ENCODE results near the gene LAMTOR2. TPM values are rescaled to one million over a fixed set of nuclear protein-coding genes. Genes with fewer than 3 reads are reported as not detected.

Gene LAMTOR2
- total RNA-seq, 2 experiments from 2014 or later = 26.1 to 50.3 TPM

- POLR2A ChIA-PET = no interaction called here
- CTCF ChIA-PET = interaction anchor here (2.7 to 29.4 kb wide), 2 partner anchors 10 to 39 kb away, joined by 9 to 929 read pairs; partner anchors contain the start of gene LMNA
- Mint-ChIP-seq H3K4me1 (peaks cover 9% of the 10 kb centered on the region), H3K9me3 (ENCODE audit: low read depth) (no peaks in the 10 kb centered on the region), H3K27me3 (peaks cover 24% of the 10 kb centered on the region), H3K36me3 (ENCODE audit: low read depth) (no peaks in the 10 kb centered on the region), H3K4me3 (no peak overlapping the region), H3K27ac (no peak overlapping the region)
- DNase-seq = no peak
- no peak for ATAC-seq
- intact Hi-C loops (cut with DNase I, micrococcal nuclease) = no loop called here
These were observed 31.7 kb downstream of the LAMTOR2 start for GRCh38 chr1:156086256-156086662.

GRCh38 chr1:156089704-156090103 is 35.1 kb downstream of the LAMTOR2 start:
- CTCF ChIA-PET = interaction anchor here (0.7 to 29.4 kb wide), 8 partner anchors 36 to 587 kb away, joined by 3 to 929 read pairs (median 4); partner anchors contain the start of gene LMNA
- ATAC-seq (no peak), DNase-seq (no peak)
- no peaks in the 10 kb centered on the region for H3K9me3 Mint-ChIP-seq (ENCODE audit: low read depth)
- peaks cover 17% of the 10 kb centered on the region for H3K27me3 Mint-ChIP-seq
- H3K36me3 Mint-ChIP-seq (ENCODE audit: low read depth) = no peaks in the 10 kb centered on the region
- no peak overlapping the region for H3K27ac Mint-ChIP-seq
- H3K4me1 Mint-ChIP-seq = peaks cover 4% of the 10 kb centered on the region
- POLR2A ChIA-PET = no interaction called here
- intact Hi-C loops (cut with DNase I, micrococcal nuclease) = loop anchor here (1.0 kb wide), 3 partner anchors 41 to 230 kb away; no protein-coding TSS in a partner anchor
- H3K4me3 Mint-ChIP-seq = no peak overlapping the region

- Mint-ChIP-seq H3K27me3 (peaks cover 17% of the 10 kb centered on the region), H3K4me1 (peaks cover 7% of the 10 kb centered on the region), H3K27ac (no peak overlapping the region), H3K9me3 (ENCODE audit: low read depth) (no peaks in the 10 kb centered on the region), H3K36me3 (ENCODE audit: low read depth) (no peaks in the 10 kb centered on the region), H3K4me3 (no peak overlapping the region)
- intact Hi-C loops (cut with DNase I, micrococcal nuclease) = loop anchor here (1.0 kb wide), 3 partner anchors 40 to 229 kb away; no protein-coding TSS in a partner anchor
- CTCF ChIA-PET = interaction anchor here (0.5 to 29.4 kb wide), 17 partner anchors 10 to 587 kb away, joined by 3 to 929 read pairs (median 4); partner anchors contain the start of gene LMNA
- ATAC-seq (peak; percentile 13), DNase-seq (no peak)
- POLR2A ChIA-PET = interaction anchor here (1.5 kb wide), 1 partner anchor 128 kb away, joined by 4 read pairs; no protein-coding TSS in a partner anchor
These were observed 35.7 kb downstream of the LAMTOR2 start for GRCh38 chr1:156090138-156090839.

- no peaks in the 10 kb centered on the region for H3K9me3 Mint-ChIP-seq (ENCODE audit: low read depth)
- intact Hi-C loops (cut with DNase I, micrococcal nuclease) = loop anchor here (1.0 kb wide), 3 partner anchors 39 to 228 kb away; no protein-coding TSS in a partner anchor
- DNase-seq (peak; percentile 95), ATAC-seq (peak; percentile 95)
- CTCF ChIA-PET = interaction anchor here (0.5 to 29.4 kb wide), 19 partner anchors 8 to 192 kb away, joined by 3 to 929 read pairs (median 3); partner anchors contain the start of gene LMNA
- peaks cover 16% of the 10 kb centered on the region for H3K27me3 Mint-ChIP-seq
- H3K27ac Mint-ChIP-seq = no peak overlapping the region
- H3K36me3 Mint-ChIP-seq (ENCODE audit: low read depth) = no peaks in the 10 kb centered on the region
- POLR2A ChIA-PET = interaction anchor here (0.6 to 1.5 kb wide), 2 partner anchors 38 to 127 kb away, joined by 3 to 4 read pairs; no protein-coding TSS in a partner anchor
- no peak overlapping the region for H3K4me3 Mint-ChIP-seq
- peaks cover 13% of the 10 kb centered on the region for H3K4me1 Mint-ChIP-seq
These were observed 36.2 kb downstream of the LAMTOR2 start for GRCh38 chr1:156090840-156091188.

DNA sequence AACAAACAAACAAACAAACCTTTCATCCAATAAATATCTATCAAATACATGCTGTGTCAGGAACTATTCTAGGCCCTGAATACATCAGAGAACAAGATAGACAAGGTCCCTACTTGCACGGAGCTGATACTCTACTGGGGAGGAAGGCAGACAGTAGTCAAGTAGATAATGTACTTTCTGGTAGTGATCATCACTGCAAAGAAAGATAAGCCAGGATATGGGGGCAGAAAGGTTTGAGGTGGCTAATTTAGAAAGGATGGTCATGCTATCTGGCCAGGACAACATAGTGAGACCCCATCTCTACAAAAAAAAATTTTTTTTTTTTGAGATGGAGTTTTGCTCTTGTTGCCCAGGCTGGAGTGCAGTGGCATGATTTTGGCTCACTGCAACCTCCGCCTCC is 37.0 kb downstream of the LAMTOR2 start:
- H3K4me3 Mint-ChIP-seq = no peak overlapping the region
- no peak for ATAC-seq
- H3K36me3 Mint-ChIP-seq (ENCODE audit: low read depth) = no peaks in the 10 kb centered on the region
- H3K27me3 Mint-ChIP-seq = peaks cover 12% of the 10 kb centered on the region
- no peak for DNase-seq
- ChIA-PET CTCF (interaction anchor here (0.6 to 29.4 kb wide), 7 partner anchors 34 to 211 kb away, joined by 3 to 929 read pairs (median 4); partner anchors contain the start of gene LMNA), POLR2A (interaction anchor here (0.6 to 1.5 kb wide), 2 partner anchors 37 to 126 kb away, joined by 3 to 4 read pairs; no protein-coding TSS in a partner anchor)
- intact Hi-C loops (cut with DNase I, micrococcal nuclease) = no loop called here
- no peak overlapping the region for H3K27ac Mint-ChIP-seq
- H3K9me3 Mint-ChIP-seq (ENCODE audit: low read depth) = no peaks in the 10 kb centered on the region
- H3K4me1 Mint-ChIP-seq = peaks cover 20% of the 10 kb centered on the region

- CTCF ChIA-PET = interaction anchor here (0.5 to 29.4 kb wide), 15 partner anchors 9 to 187 kb away, joined by 3 to 929 read pairs (median 9); partner anchors contain the start of genes LMNA, PMF1 and SMG5
- Mint-ChIP-seq H3K9me3 (ENCODE audit: low read depth) (no peaks in the 10 kb centered on the region), H3K27ac (peak overlapping the region; percentile 94), H3K4me1 (peaks cover 55% of the 10 kb centered on the region), H3K36me3 (ENCODE audit: low read depth) (peaks cover 2% of the 10 kb centered on the region), H3K4me3 (peak overlapping the region; percentile 16), H3K27me3 (peaks cover 9% of the 10 kb centered on the region)
- intact Hi-C loops (cut with DNase I, micrococcal nuclease) = loop anchor here (1.0 to 5.0 kb wide), 4 partner anchors 19 to 406 kb away; partner anchors contain the start of genes LMNA (in 1 of the 2) and MEF2D (in 1 of the 2)
- ATAC-seq (peak; percentile 21), DNase-seq (peak; percentile 67)
- POLR2A ChIA-PET = interaction anchor here (1.0 to 7.0 kb wide), 8 partner anchors 10 to 129 kb away, joined by 4 to 103 read pairs (median 21); partner anchors contain the start of genes LMNA and PMF1
These were observed 41.4 kb downstream of the LAMTOR2 start for GRCh38 chr1:156095906-156096508.

DNA sequence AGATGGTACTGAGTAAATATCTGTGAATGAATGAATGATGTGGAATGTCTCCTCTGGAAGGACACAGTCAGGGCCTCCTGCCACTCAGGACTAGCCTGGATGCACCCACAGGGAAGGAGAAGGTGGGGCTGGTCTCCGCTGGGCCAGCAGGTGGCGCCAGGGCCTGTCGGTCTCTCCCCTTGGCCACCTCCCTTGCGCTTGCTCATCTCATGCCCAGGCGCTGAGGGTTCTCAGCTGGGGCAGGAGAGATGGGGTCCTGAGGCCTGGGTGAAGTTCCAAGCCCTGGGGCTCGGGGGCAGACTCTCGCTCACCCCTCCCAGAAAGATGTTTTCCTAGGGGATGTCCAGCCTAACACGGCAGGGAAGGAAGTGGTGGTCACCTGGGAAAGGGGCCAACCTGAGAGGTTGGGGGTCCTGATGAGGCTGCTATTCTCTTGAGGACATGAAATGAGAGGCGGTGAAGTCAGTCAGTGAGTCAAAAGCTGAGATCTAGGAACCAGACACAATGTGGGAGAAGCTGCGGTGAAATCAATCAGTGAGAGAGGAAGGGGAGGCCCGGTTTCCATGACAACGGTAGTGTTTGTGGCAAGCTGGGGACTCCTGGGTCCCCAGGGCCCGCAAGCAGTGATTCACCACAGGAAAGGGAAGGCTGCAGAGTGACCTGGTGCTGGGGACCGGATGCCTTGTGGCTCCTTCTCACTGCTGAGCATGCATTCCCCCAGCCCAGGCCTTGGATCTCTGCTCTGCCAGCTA is 42.2 kb downstream of the LAMTOR2 start:
- ATAC-seq (peak; percentile 76), DNase-seq (peak; percentile 96)
- peaks cover 7% of the 10 kb centered on the region for H3K27me3 Mint-ChIP-seq
- intact Hi-C loops (cut with DNase I, micrococcal nuclease) = loop anchor here (1.0 to 5.0 kb wide), 11 partner anchors 9 to 405 kb away; partner anchors contain the start of genes LMNA (in 2 of the 2), CCT3 (in 1 of the 2), MEF2D (in 1 of the 2) and SMG5 (in 1 of the 2)
- CTCF ChIA-PET = interaction anchor here (0.5 to 29.4 kb wide), 31 partner anchors 8 to 403 kb away, joined by 3 to 929 read pairs (median 4); partner anchors contain the start of genes GLMP, KHDC4, LMNA and PMF1
- peak overlapping the region; percentile 60 for H3K4me3 Mint-ChIP-seq
- POLR2A ChIA-PET = interaction anchor here (0.6 to 7.0 kb wide), 14 partner anchors 9 to 404 kb away, joined by 3 to 103 read pairs (median 8); partner anchors contain the start of genes LMNA, MEF2D and PMF1
- peaks cover 2% of the 10 kb centered on the region for H3K36me3 Mint-ChIP-seq (ENCODE audit: low read depth)
- no peaks in the 10 kb centered on the region for H3K9me3 Mint-ChIP-seq (ENCODE audit: low read depth)
- H3K27ac Mint-ChIP-seq = peak overlapping the region; percentile 94
- H3K4me1 Mint-ChIP-seq = peaks cover 58% of the 10 kb centered on the region

GRCh38 chr1:156097499-156098178 is 43.1 kb downstream of the LAMTOR2 start:
- H3K36me3 Mint-ChIP-seq (ENCODE audit: low read depth) = peaks cover 2% of the 10 kb centered on the region
- intact Hi-C loops (cut with DNase I, micrococcal nuclease) = loop anchor here (1.0 to 5.0 kb wide), 10 partner anchors 9 to 405 kb away; partner anchors contain the start of genes LMNA (in 2 of the 2), CCT3 (in 1 of the 2), MEF2D (in 1 of the 2) and SMG5 (in 1 of the 2)
- ChIA-PET POLR2A (interaction anchor here (0.6 to 7.0 kb wide), 13 partner anchors 8 to 403 kb away, joined by 3 to 103 read pairs (median 10); partner anchors contain the start of genes LMNA, MEF2D and PMF1), CTCF (interaction anchor here (0.6 to 29.4 kb wide), 26 partner anchors 7 to 402 kb away, joined by 3 to 929 read pairs (median 4); partner anchors contain the start of genes GLMP, KHDC4, LMNA and PMF1)
- ATAC-seq = peak; percentile 35
- H3K4me3 Mint-ChIP-seq = peak overlapping the region; percentile 60
- peaks cover 7% of the 10 kb centered on the region for H3K27me3 Mint-ChIP-seq
- H3K27ac Mint-ChIP-seq = peak overlapping the region; percentile 94
- no peaks in the 10 kb centered on the region for H3K9me3 Mint-ChIP-seq (ENCODE audit: low read depth)
- DNase-seq = peak; percentile 75
- peaks cover 61% of the 10 kb centered on the region for H3K4me1 Mint-ChIP-seq

- ATAC-seq (no peak), DNase-seq (no peak)
- no peak overlapping the region for H3K4me3 Mint-ChIP-seq
- no peaks in the 10 kb centered on the region for H3K9me3 Mint-ChIP-seq (ENCODE audit: low read depth)
- H3K27ac Mint-ChIP-seq = peak overlapping the region; percentile 94
- intact Hi-C loops (cut with DNase I, micrococcal nuclease) = loop anchor here in 1 of 2 experiments (5.0 kb wide), 1 partner anchor 404 kb away; the partner anchor contains the start of gene MEF2D
- POLR2A ChIA-PET = interaction anchor here (0.8 to 7.0 kb wide), 3 partner anchors 10 to 115 kb away, joined by 3 to 103 read pairs (median 17); partner anchors contain the start of gene PMF1
- peaks cover 2% of the 10 kb centered on the region for H3K36me3 Mint-ChIP-seq (ENCODE audit: low read depth)
- H3K27me3 Mint-ChIP-seq = peaks cover 5% of the 10 kb centered on the region
- H3K4me1 Mint-ChIP-seq = peaks cover 72% of the 10 kb centered on the region
- CTCF ChIA-PET = interaction anchor here (0.6 to 29.4 kb wide), 3 partner anchors 8 to 189 kb away, joined by 4 to 929 read pairs (median 4); partner anchors contain the start of gene LMNA
These were observed 44.2 kb downstream of the LAMTOR2 start for GRCh38 chr1:156098784-156099183.

Measured in activated CD4-positive, alpha-beta T cell treated with anti-CD3 and anti-CD28 coated beads for 36 hours (primary cell).